Epithelial cell of esophagus (primary cell): Measurements from ENCODE around the gene DHRSX.
"Not testable (repeated sequence)": the region's sequence is repeated elsewhere in the genome, so short reads cannot be mapped to it uniquely, and the experiment has no call there.

Experiments used
- DNase-seq: peaks from one replicate; pipeline ENCODE4 v3.0.0; 2010; ENCODE audit warnings: low read depth
- H3K4me3 ChIP-seq: 2 replicates; pipeline ENCODE4 v1.5.1; 2011; ENCODE audit warnings: mild to moderate bottlenecking, low read length, control low read depth
- TF ChIP-seq, protein P1 (sequence below): IDR thresholded peaks from 2 replicates; pipeline ENCODE4 v1.5.1; 2011; ENCODE audit warnings: low read depth, mild to moderate bottlenecking, low read length, control low read depth, inconsistent platforms; ENCODE audit not compliant: insufficient read depth; ENCODE audit errors: missing control alignments

The DHRSX gene

GRCh38 chrX:2318371-2318770 lies 182.4 kb downstream of the DHRSX start:
- TF ChIP-seq, protein P1, sequence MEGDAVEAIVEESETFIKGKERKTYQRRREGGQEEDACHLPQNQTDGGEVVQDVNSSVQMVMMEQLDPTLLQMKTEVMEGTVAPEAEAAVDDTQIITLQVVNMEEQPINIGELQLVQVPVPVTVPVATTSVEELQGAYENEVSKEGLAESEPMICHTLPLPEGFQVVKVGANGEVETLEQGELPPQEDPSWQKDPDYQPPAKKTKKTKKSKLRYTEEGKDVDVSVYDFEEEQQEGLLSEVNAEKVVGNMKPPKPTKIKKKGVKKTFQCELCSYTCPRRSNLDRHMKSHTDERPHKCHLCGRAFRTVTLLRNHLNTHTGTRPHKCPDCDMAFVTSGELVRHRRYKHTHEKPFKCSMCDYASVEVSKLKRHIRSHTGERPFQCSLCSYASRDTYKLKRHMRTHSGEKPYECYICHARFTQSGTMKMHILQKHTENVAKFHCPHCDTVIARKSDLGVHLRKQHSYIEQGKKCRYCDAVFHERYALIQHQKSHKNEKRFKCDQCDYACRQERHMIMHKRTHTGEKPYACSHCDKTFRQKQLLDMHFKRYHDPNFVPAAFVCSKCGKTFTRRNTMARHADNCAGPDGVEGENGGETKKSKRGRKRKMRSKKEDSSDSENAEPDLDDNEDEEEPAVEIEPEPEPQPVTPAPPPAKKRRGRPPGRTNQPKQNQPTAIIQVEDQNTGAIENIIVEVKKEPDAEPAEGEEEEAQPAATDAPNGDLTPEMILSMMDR = no peak
- H3K4me3 ChIP-seq = no peak overlapping the region
- no peak for DNase-seq

GRCh38 chrX:2317527-2318055 lies 183.2 kb downstream of the DHRSX start:
- TF ChIP-seq, protein P1 = no peak
- no peak overlapping the region for H3K4me3 ChIP-seq
- DNase-seq = no peak

DNA sequence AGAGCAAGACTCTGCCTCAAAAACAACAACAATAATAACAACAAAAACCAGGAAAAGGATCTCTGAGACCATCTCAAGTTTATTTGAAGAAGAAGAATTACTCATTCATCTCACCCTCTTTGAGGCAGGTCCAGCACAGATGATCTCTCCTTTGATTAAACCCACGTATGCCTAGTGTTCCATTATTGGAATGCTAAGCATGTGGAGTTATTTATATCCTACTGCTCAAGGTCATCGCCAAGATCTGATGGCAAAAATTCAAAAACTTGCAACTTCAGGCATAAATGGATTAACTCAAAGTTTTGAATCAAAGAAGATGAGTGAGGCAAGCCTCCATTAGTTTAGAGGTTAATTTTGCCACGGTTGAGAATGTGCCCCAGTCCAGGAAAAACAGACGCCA lies 184.2 kb downstream of the DHRSX start:
- no peak overlapping the region for H3K4me3 ChIP-seq
- TF ChIP-seq, protein P1 = no peak

GRCh38 chrX:2315434-2315833 lies 185.3 kb downstream of the DHRSX start:
- no peak overlapping the region for H3K4me3 ChIP-seq
- TF ChIP-seq, protein P1 = no peak
- no peak for DNase-seq

More for the DNA sequence above, 184.2 kb downstream of the DHRSX start:
- no peak for DNase-seq

DNA sequence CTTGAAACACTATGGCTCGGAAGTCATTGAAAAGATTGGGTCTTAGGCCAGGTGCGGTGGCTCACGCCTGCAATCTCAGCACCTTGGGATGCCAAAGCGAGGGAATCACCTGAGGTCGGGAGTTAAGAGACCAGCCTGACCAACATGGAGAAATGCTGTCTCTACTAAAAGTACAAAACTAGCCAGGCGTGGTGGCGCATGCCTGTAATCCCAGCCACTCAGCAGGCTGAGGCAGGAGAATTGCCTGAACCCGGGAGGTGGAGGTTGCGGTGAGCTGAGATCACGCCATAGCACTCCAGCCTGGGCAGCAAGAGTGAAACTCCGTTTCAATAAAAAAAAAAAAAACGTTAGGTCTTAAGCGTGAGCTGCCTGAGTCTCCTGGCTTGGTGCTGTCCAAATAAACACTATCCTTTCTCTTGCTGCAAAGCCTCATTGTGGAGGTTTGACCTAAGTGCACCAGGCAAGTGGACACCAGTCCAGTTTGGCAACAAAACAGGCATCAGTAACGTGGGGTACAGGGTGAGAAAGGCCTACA lies 185.9 kb downstream of the DHRSX start:
- no peak overlapping the region for H3K4me3 ChIP-seq
- DNase-seq = no peak
- TF ChIP-seq, protein P1 = no peak

DNA sequence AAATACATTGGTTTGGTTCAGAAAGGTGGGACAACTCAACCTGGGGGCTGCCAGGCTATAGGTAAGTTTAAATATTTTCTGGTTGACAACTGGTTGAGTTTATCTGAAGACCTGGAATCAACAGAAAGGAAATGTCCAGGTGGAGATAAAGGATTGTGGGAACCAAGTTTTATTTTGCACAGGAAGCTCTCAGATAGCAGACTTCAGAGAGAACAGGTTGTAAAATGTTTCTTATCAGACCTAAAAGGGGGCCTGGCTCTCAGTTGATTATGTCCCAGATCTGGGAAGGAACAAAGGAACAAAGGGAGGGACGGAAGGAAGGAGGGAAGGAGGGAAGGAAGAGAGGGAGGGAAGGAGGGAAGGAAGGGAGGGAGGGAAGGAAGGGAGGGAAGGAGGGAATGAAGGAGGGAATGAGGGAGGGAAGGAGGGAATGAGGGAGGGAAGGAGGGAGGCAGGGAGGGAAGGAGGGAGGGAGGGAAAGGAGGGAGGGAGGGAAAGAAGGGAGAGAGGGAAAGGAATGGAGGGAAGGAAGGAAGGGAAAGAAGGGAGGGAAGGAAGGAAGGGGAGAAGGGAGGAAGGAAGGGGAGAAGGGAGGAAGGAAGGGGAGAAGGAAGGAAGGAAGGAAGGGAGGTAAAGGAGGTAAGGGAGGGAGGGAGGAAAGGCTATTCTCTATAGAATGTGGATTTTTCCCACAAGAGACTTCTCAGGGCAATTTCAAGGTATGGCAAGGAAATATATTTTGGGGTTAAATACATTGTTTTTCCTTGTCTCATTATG lies 186.7 kb downstream of the DHRSX start:
- TF ChIP-seq, protein P1 = no peak
- no peak overlapping the region for H3K4me3 ChIP-seq
- DNase-seq = no peak

- not testable (repeated sequence) for H3K4me3 ChIP-seq, DNase-seq
Observed at GRCh38 chrX:2312061-2312591, 188.7 kb downstream of the DHRSX start.
